IPS-18a (cell line): ENCODE data around the gene SHANK1.

Experiments used
- H3K27ac ChIP-seq: one replicate; pipeline ENCODE4 v1.5.1; 2013; ENCODE audit warnings: low read length
- H3K27me3 ChIP-seq: one replicate; pipeline ENCODE4 v1.6.1; 2013; ENCODE audit warnings: mild to moderate bottlenecking, low read length; ENCODE audit not compliant: control insufficient read depth, insufficient read depth
- H3K36me3 ChIP-seq: one replicate; pipeline ENCODE4 v1.6.1; 2013; ENCODE audit warnings: low read depth, low read length; ENCODE audit not compliant: control insufficient read depth
- H3K4me1 ChIP-seq: one replicate; pipeline ENCODE4 v1.6.1; 2013; ENCODE audit warnings: low read depth, low read length; ENCODE audit not compliant: control insufficient read depth
- H3K4me3 ChIP-seq: one replicate; pipeline ENCODE4 v1.5.1; 2013; ENCODE audit warnings: low read length
- H3K9ac ChIP-seq: one replicate; pipeline ENCODE4 v1.6.1; 2013; ENCODE audit warnings: mild to moderate bottlenecking, low read length, moderate library complexity
- H3K9me3 ChIP-seq: one replicate; pipeline ENCODE4 v1.6.1; 2013; ENCODE audit warnings: low read depth, low read length; ENCODE audit not compliant: control insufficient read depth

SHANK1 gene

DNA sequence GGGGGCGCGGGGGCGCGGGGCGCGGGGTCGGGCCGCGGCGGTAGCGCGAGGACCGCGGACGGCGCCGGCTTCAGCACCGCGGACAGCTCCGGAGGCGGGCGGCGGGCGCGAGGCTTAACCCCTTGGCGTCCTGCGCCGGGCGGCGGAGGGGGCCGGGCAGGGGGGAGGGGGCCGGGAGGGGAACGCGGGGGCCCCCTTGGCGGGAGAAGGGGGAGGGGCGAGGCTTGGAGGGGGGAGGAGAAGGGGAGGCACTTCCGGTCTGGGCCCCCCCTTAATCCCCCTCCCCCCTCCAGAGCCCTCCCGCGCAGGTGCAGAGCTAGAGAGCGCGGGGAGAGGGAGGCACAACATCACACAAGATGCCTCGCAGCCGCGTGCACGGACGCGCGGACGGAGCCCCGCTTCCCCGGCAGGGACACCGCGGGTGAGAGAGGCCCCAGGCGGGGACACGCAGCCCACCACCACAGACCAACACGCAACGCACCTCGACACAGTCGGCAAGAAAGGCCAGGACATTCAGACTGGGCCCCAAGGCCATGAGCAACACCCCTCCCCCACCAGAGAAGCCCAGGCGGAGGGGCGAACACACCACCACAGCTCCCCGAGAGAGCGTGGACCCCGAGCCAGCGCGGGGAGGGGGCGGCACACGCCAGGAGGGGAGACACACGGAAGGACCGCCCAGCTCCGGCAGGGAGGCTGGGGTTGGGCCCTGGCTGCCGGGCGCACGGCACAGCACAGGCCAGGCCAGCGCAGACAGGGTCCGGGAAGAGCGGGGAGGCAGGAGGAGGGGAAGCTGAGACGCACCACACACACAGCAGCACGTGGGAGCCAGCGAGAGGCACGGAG, 24.1 kb downstream of the SHANK1 start:
- Histone ChIP-seq H3K9ac (no peak overlapping the region), H3K36me3 (no peaks in the 10 kb centered on the region), H3K4me3 (peak overlapping the region; percentile 38), H3K9me3 (no peaks in the 10 kb centered on the region), H3K4me1 (peaks cover 5% of the 10 kb centered on the region), H3K27ac (no peak overlapping the region), H3K27me3 (peaks cover 94% of the 10 kb centered on the region)

DNA sequence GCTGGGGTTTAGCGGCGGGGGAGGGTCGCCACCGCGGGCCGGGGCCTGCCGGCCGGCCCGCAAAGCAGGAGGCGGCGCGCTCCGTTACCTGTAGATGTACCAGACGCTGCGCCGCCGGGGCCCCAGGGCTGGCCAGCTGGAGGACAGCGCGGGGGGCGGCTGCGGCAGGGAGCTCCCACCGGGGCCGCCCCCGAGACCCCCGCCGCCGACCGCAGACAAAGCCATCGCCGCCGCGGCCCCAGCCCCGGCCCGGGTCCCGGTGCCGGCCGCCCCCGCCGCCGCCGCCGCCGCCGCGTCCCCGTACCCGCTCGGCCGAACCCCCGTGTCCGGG, 24.8 kb downstream of the SHANK1 start:
- Histone ChIP-seq H3K4me1 (peaks cover 5% of the 10 kb centered on the region), H3K9me3 (no peaks in the 10 kb centered on the region), H3K9ac (no peak overlapping the region), H3K27ac (no peak overlapping the region), H3K4me3 (no peak overlapping the region), H3K36me3 (no peaks in the 10 kb centered on the region), H3K27me3 (peaks cover 94% of the 10 kb centered on the region)

- Histone ChIP-seq H3K36me3 (no peaks in the 10 kb centered on the region), H3K4me3 (peak overlapping the region; percentile 45), H3K27ac (no peak overlapping the region), H3K9me3 (no peaks in the 10 kb centered on the region), H3K9ac (no peak overlapping the region), H3K27me3 (peaks cover 86% of the 10 kb centered on the region), H3K4me1 (peaks cover 5% of the 10 kb centered on the region)
These were observed 26.3 kb downstream of the SHANK1 start for GRCh38 chr19:50693064-50693975.

DNA sequence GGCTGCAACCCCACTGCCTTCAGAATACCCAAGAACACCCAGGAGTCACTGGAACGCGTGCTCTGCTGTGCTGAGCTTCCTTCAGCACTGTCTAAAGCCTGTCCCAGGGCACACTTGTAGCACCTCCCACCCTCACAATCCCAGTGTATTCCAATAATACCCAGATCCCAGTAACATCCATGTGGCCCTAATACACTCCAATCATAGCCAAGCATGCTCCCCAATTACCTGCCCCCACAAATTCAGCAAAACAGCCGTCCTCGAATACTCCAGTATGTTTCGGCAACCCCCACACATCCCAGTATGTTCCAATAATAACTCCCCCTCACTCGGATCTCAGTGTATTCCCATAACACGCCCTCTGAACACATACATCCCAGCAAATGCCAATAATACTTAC, 29.2 kb downstream of the SHANK1 start:
- Histone ChIP-seq H3K27me3 (peaks cover 85% of the 10 kb centered on the region), H3K27ac (no peak overlapping the region), H3K9me3 (no peaks in the 10 kb centered on the region), H3K36me3 (no peaks in the 10 kb centered on the region), H3K9ac (no peak overlapping the region), H3K4me3 (no peak overlapping the region), H3K4me1 (peaks cover 11% of the 10 kb centered on the region)

DNA sequence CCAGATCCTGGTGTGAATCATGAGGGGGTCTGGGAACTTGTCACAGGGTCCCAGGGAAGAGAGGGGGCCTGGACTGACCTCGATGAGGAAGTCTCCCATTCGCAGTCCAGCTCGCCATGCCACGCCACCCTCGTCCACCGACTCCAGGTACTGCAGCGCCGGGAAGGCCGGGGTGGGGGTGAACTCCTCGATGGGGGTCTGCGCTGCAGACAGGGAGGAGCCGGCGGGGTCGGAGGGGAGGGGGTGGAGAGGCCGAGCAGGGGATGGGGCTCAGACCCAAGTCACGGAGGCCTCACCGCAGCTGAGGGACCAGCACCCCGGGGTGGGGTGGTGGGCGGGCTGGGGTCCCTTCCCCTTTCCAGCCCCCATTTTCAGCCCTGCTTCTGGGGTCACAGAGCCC, 30.8 kb downstream of the SHANK1 start:
- H3K4me3 ChIP-seq: no peak overlapping the region
- no peak overlapping the region for H3K27ac ChIP-seq
- peaks cover 7% of the 10 kb centered on the region for H3K4me1 ChIP-seq
- H3K36me3 ChIP-seq: no peaks in the 10 kb centered on the region
- H3K9ac ChIP-seq: no peak overlapping the region
- H3K27me3 ChIP-seq: peaks cover 90% of the 10 kb centered on the region
- H3K9me3 ChIP-seq: no peaks in the 10 kb centered on the region

- H3K36me3 ChIP-seq: no peaks in the 10 kb centered on the region
- H3K9me3 ChIP-seq: no peaks in the 10 kb centered on the region
- H3K27ac ChIP-seq: no peak overlapping the region
- H3K9ac ChIP-seq: no peak overlapping the region
- H3K4me1 ChIP-seq: peaks cover 6% of the 10 kb centered on the region
- peak overlapping the region; percentile 45 for H3K4me3 ChIP-seq
- peaks cover 87% of the 10 kb centered on the region for H3K27me3 ChIP-seq
These were observed 33.1 kb downstream of the SHANK1 start for GRCh38 chr19:50686310-50687032.

DNA sequence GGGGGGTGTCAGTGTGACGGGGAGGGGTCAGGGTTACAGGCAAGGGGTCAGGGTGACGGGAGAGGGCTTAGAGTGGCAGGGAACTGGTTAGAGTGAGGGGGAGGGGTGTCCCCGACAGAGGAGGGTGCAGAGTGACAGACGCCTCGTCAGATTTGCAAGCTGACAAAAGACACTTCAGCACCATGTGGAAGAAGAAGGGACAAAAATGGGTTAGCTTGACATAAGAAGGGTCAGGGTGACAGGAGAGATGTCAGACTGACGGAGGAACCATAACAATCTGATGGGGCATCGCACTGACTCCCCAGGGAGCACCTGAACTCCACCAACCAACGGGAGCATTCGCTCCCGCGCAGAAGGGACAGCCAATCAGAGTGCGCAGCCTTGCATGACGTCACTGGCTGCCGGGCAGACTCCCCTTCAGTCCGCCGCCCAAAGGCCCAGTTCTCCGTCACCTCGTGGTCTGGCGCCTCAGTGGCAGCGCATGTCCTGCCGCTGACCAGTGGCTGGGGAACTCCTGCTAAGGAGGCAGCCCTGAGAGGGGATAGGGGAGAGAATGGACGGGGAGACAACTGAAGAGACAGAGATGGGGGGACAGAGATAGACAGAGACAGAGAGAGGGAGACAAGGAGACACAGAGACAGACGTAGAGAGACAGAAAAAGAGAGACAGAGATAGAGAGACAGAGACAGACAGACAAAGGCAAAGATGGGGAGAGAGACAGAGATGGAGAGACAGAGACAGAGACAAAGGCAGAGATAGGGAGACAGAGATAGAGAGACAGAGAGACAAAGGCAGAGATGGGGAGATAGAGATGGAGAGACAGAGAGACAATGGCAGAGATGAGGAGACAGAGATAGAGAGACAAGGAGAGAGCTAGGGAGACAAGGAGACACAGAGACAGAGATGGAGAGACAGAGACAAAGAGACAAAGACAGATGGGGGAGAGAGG, 40.2 kb downstream of the SHANK1 start:
- peaks cover 13% of the 10 kb centered on the region for H3K4me1 ChIP-seq
- H3K9ac ChIP-seq: no peak overlapping the region
- no peaks in the 10 kb centered on the region for H3K36me3 ChIP-seq
- H3K27me3 ChIP-seq: peaks cover 60% of the 10 kb centered on the region
- no peak overlapping the region for H3K4me3 ChIP-seq
- no peak overlapping the region for H3K27ac ChIP-seq
- H3K9me3 ChIP-seq: no peaks in the 10 kb centered on the region

DNA sequence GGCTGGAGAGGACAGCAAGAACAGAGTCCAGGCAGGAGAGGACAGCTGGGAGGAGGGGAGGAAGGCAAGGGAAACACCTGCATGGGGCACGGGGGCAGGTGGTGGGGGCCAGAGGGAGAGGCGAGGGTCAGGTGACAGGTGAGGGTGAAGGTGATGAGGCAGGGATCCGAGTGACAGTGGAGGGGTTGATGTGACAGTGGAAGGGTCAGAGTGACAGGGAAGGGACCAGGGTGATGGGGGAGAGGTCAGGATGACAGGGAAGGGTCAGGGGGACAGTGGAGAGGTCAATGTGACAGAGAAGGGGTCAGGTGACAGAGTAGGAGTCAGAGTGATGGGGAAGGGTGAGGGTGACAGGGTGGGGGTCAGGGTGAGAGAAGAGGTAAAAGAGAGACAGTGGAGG, 41.3 kb downstream of the SHANK1 start:
- Histone ChIP-seq H3K36me3 (no peaks in the 10 kb centered on the region), H3K9ac (no peak overlapping the region), H3K4me3 (no peak overlapping the region), H3K9me3 (no peaks in the 10 kb centered on the region), H3K4me1 (peaks cover 13% of the 10 kb centered on the region), H3K27me3 (peaks cover 57% of the 10 kb centered on the region), H3K27ac (no peak overlapping the region)

DNA sequence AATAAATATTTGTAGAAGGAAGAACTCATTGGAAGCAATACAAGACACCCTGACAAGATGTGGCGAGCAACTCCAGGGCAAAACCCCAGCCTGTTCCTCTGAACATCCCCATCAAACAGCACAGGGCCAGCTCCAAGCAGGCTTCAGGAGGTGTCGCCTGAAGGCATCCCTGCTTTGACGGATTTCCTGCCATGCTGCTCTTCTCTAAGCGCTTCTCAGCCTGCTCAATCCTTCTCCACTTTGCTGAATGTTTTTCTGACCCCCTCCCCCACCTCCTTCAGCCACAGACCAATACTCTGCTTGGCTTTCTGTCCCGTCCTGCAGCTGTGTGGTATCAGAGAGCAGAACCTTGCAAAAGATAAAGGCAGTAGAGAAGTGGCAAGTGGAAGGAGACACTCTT, 42.0 kb downstream of the SHANK1 start:
- Histone ChIP-seq H3K27me3 (peaks cover 57% of the 10 kb centered on the region), H3K9me3 (no peaks in the 10 kb centered on the region)

GRCh38 chr19:50676625-50677197, 42.9 kb downstream of the SHANK1 start:
- H3K4me3 ChIP-seq: no peak overlapping the region
- no peaks in the 10 kb centered on the region for H3K36me3 ChIP-seq

More for the DNA sequence above, 42.0 kb downstream of the SHANK1 start:
- Histone ChIP-seq H3K36me3 (no peaks in the 10 kb centered on the region), H3K27ac (no peak overlapping the region), H3K4me1 (peaks cover 13% of the 10 kb centered on the region), H3K4me3 (no peak overlapping the region), H3K9ac (no peak overlapping the region)

More at GRCh38 chr19:50676625-50677197, 42.9 kb downstream of the SHANK1 start:
- Histone ChIP-seq H3K9ac (no peak overlapping the region), H3K27ac (no peak overlapping the region), H3K4me1 (peaks cover 13% of the 10 kb centered on the region), H3K9me3 (no peaks in the 10 kb centered on the region), H3K27me3 (peaks cover 60% of the 10 kb centered on the region)
